HG02642 (cell line): ENCODE data around the gene LRRFIP2.
"Not testable (repeated sequence)": the region's sequence is repeated elsewhere in the genome, so short reads cannot be mapped to it uniquely, and the experiment has no call there.

Experiments
- ATAC-seq: cut with Tn5 transposase; IDR thresholded peaks from one replicate; pipeline ENCODE4 v1.9.1; 2021; ENCODE audit warnings: mild to moderate bottlenecking; ENCODE audit not compliant: unreplicated experiment, poor library complexity

LRRFIP2 gene

GRCh38 chr3:37174532-37175126 is at the start of gene LRRFIP2:
TSS of gene LRRFIP2 (minus strand) at chr3:37174582. CDS start at chr3:37148983, 25,599 bp downstream.
- ATAC-seq, result no peak

- no peak for ATAC-seq
Observed at GRCh38 chr3:37223576-37223975, 49.2 kb upstream of the LRRFIP2 start.

- no peak for ATAC-seq
Observed at GRCh38 chr3:37223141-37223558, 48.8 kb upstream of the LRRFIP2 start.

- ATAC-seq, result not testable (repeated sequence)
Observed at GRCh38 chr3:37222542-37222941, 48.2 kb upstream of the LRRFIP2 start.

- no peak for ATAC-seq
Observed at GRCh38 chr3:37221407-37221806, 47.0 kb upstream of the LRRFIP2 start.

- no peak for ATAC-seq
Observed at GRCh38 chr3:37219266-37219665, 44.9 kb upstream of the LRRFIP2 start.

- no peak for ATAC-seq
Observed at GRCh38 chr3:37218206-37218605, 43.8 kb upstream of the LRRFIP2 start.

GRCh38 chr3:37217098-37217849 is 42.9 kb upstream of the LRRFIP2 start:
- ATAC-seq, result no peak

- ATAC-seq, result no peak
Observed at GRCh38 chr3:37216597-37217097, 42.3 kb upstream of the LRRFIP2 start.

- no peak for ATAC-seq
Observed at GRCh38 chr3:37214076-37214475, 39.7 kb upstream of the LRRFIP2 start.

GRCh38 chr3:37210230-37210629 is 35.8 kb upstream of the LRRFIP2 start:
- no peak for ATAC-seq

GRCh38 chr3:37208576-37208975 is 34.2 kb upstream of the LRRFIP2 start:
- ATAC-seq, result not testable (repeated sequence)

- not testable (repeated sequence) for ATAC-seq
Observed at GRCh38 chr3:37208008-37208407, 33.6 kb upstream of the LRRFIP2 start.

GRCh38 chr3:37206041-37206440 is 31.7 kb upstream of the LRRFIP2 start:
- not testable (repeated sequence) for ATAC-seq

GRCh38 chr3:37204314-37204713 is 29.9 kb upstream of the LRRFIP2 start:
- ATAC-seq, result no peak

GRCh38 chr3:37202035-37202434 is 27.7 kb upstream of the LRRFIP2 start:
- ATAC-seq, result no peak

- ATAC-seq, result no peak
Observed at GRCh38 chr3:37200141-37200540, 25.8 kb upstream of the LRRFIP2 start.

- ATAC-seq, result no peak
Observed at GRCh38 chr3:37198996-37199395, 24.6 kb upstream of the LRRFIP2 start.

GRCh38 chr3:37198547-37198946 is 24.2 kb upstream of the LRRFIP2 start:
- ATAC-seq, result no peak

- ATAC-seq, result no peak
Observed at GRCh38 chr3:37197810-37198371, 23.5 kb upstream of the LRRFIP2 start.

- no peak for ATAC-seq
Observed at GRCh38 chr3:37194533-37194932, 20.2 kb upstream of the LRRFIP2 start.
